ENCODE data around the gene PLCH1.
A peak's percentile ranks its signal among the peaks of the same experiment; 100 is the strongest.

Gene PLCH1

GRCh38 chr3:155704771-155705559, 39.9 kb downstream of the PLCH1 start (continued):
- no peak for TF ChIP-seq ZNF280D (tag by site-specific recombination; IDR thresholded peaks at IDR 0.05)

- H3K9me3 ChIP-seq (ENCODE audit: control insufficient read depth, insufficient read depth, low read depth, low read length) = no peaks in the 10 kb centered on the region
- no peak overlapping the region for H3K27ac ChIP-seq (ENCODE audit: extremely low read depth, low read depth, low read length)
- ChIA-PET POLR2A (no interaction called here), CTCF (interaction anchor here (0.6 to 1.8 kb wide), 6 partner anchors 44 to 381 kb away, joined by 3 to 7 read pairs (median 3); no protein-coding TSS in a partner anchor)
- TF ChIP-seq ZFP3 (tag by site-specific recombination; IDR thresholded peaks at IDR 0.05; ENCODE audit: low read depth) (no peak), PRDM1 (tag by site-specific recombination; IDR thresholded peaks at IDR 0.05) (no peak), PRDM4 (tag by site-specific recombination; IDR thresholded peaks at IDR 0.05) (no peak), ZNF155 (tag by site-specific recombination; IDR thresholded peaks at IDR 0.05) (no peak)
- H3K4me1 ChIP-seq (ENCODE audit: control insufficient read depth, insufficient read depth, low read length) = no peaks in the 10 kb centered on the region
- no peak overlapping the region for H3K4me3 ChIP-seq (ENCODE audit: low read depth, low read length)
- H3K36me3 ChIP-seq (ENCODE audit: control insufficient read depth in 2 of 2, insufficient read depth in 1 of 2, low read length in 2 of 2) = no peaks in the 10 kb centered on the region
These were observed 40.8 kb downstream of the PLCH1 start for GRCh38 chr3:155704061-155704460.

GRCh38 chr3:155702745-155703591, 41.9 kb downstream of the PLCH1 start:
- CTCF ChIA-PET = interaction anchor here (0.6 to 4.5 kb wide), 26 partner anchors 8 to 506 kb away, joined by 3 to 68 read pairs (median 4); no protein-coding TSS in a partner anchor
- Histone ChIP-seq H3K36me3 (ENCODE audit: control insufficient read depth in 2 of 2, insufficient read depth in 1 of 2, low read length in 2 of 2) (no peaks in the 10 kb centered on the region), H3K27ac (ENCODE audit: extremely low read depth, low read depth, low read length) (no peak overlapping the region), H3K9me3 (ENCODE audit: control insufficient read depth, insufficient read depth, low read depth, low read length) (no peaks in the 10 kb centered on the region), H3K4me1 (ENCODE audit: control insufficient read depth, insufficient read depth, low read length) (no peaks in the 10 kb centered on the region), H3K4me3 (ENCODE audit: low read depth, low read length) (no peak overlapping the region)
- POLR2A ChIA-PET = no interaction called here
- TF ChIP-seq ZNF341 (tag by site-specific recombination; IDR thresholded peaks at IDR 0.05; ENCODE audit: low read depth) (peak; percentile 60), HOXD13 (CRISPR knock-in tag; IDR thresholded peaks at IDR 0.05; ENCODE audit: borderline replicate concordance) (no peak), ZNF626 (tag by site-specific recombination; IDR thresholded peaks at IDR 0.05) (no peak), ZNF335 (tag by site-specific recombination; conservative IDR thresholded peaks at IDR 0.05) (no peak), ZNF580 (tag by site-specific recombination; IDR thresholded peaks at IDR 0.05) (peak; percentile 11; the same call in 1 of the 2 replicates), ZNF16 (tag by site-specific recombination; IDR thresholded peaks at IDR 0.05; ENCODE audit: low read depth) (no peak), ZNF302 (tag by site-specific recombination; IDR thresholded peaks at IDR 0.05; ENCODE audit: low read depth) (no peak), ZXDB (tag by site-specific recombination; IDR thresholded peaks at IDR 0.05) (peak; percentile 51; the same call in 1 of the 2 replicates), ZNF148 (tag by site-specific recombination; IDR thresholded peaks at IDR 0.05; ENCODE audit: borderline replicate concordance) (no peak), ZBTB44 (tag by site-specific recombination; IDR thresholded peaks at IDR 0.05) (0 out of 2 replicates have a peak, but pooled peaks have one; percentile 19), PRDM6 (tag by site-specific recombination; IDR thresholded peaks at IDR 0.05) (peak; percentile 75), GFI1B (tag by site-specific recombination; IDR thresholded peaks at IDR 0.05) (peak; percentile 58; the same call in 1 of the 2 replicates)
